Embryonic facial prominence (tissue), 1 donor: ENCODE measurements around the gene APOM.

Experiments used
- DNase-seq: peaks from one replicate; pipeline ENCODE4 v3.0.0-alpha.2; 2016; ENCODE audit errors: extremely low spot score

The APOM gene

GRCh38 chr6:31658158-31658688 lies 2.5 kb downstream of the APOM start:
- no peak for DNase-seq

GRCh38 chr6:31658983-31659648 lies 3.4 kb downstream of the APOM start:
- no peak for DNase-seq

- DNase-seq = no peak
Measured at GRCh38 chr6:31659649-31660380, 4.1 kb downstream of the APOM start.

- peak; percentile 40 for DNase-seq
Measured at GRCh38 chr6:31660381-31661261, 4.9 kb downstream of the APOM start, which contains the start of gene C6orf47. Gene C6orf47 (minus strand): TSS chr6:31660778. CDS start chr6:31659947, 831 bp downstream.

- no peak for DNase-seq
Measured at GRCh38 chr6:31661262-31662123, 5.8 kb downstream of the APOM start.

GRCh38 chr6:31662124-31662723 lies 6.5 kb downstream of the APOM start:
- no peak for DNase-seq

GRCh38 chr6:31663126-31663960 lies 7.6 kb downstream of the APOM start:
- no peak for DNase-seq

GRCh38 chr6:31663961-31664789 lies 8.5 kb downstream of the APOM start:
- no peak for DNase-seq

- peak; percentile 93 for DNase-seq
Measured at GRCh38 chr6:31664790-31665500, 9.3 kb downstream of the APOM start, which contains the start of gene GPANK1. Gene GPANK1 (minus strand): TSS chr6:31664997. CDS start chr6:31664478, 519 bp downstream.

GRCh38 chr6:31665501-31666336 lies 10.0 kb downstream of the APOM start, which contains the start of gene CSNK2B:
Gene CSNK2B (plus strand): TSS chr6:31666080. CDS start chr6:31666832, 752 bp downstream.
- peak; percentile 97 for DNase-seq

- no peak for DNase-seq
Measured at GRCh38 chr6:31666337-31666965, 10.8 kb downstream of the APOM start.

GRCh38 chr6:31669676-31670075 lies 14.0 kb downstream of the APOM start, which contains the start of gene LY6G5B:
Gene LY6G5B (plus strand): TSS chr6:31669976. CDS start chr6:31670951, 975 bp downstream.
- DNase-seq = no peak

GRCh38 chr6:31676322-31676903 lies 20.7 kb downstream of the APOM start:
- DNase-seq = no peak

GRCh38 chr6:31676904-31677303 lies 21.2 kb downstream of the APOM start:
- no peak for DNase-seq

GRCh38 chr6:31677955-31678354 lies 22.3 kb downstream of the APOM start:
- DNase-seq = no peak
